T-helper 2 cell treated with Interferon-gamma antibody and Interleukin-4, amounts not matched to agents 100 ng/mL and 5 ng/mL, for 36 hours (primary cell): ENCODE results near the gene CHCHD6. TPM values are rescaled to one million over a fixed set of nuclear protein-coding genes. Genes with fewer than 3 reads are reported as not detected.

Experiments
- intact Hi-C: fragments of 100-400 bp; cut with micrococcal nuclease; formaldehyde crosslinking; loops from one replicate; pipeline ENCODE4 v1.15.1; 2023
- total RNA-seq: library from RNA; stranded (reverse); gene quantifications from 2 replicates; pipeline ENCODE4 v1.2.3, GENCODE V29; 2022

Gene CHCHD6
- total RNA-seq, 1 donor from 2014 or later = 7.0 TPM

DNA sequence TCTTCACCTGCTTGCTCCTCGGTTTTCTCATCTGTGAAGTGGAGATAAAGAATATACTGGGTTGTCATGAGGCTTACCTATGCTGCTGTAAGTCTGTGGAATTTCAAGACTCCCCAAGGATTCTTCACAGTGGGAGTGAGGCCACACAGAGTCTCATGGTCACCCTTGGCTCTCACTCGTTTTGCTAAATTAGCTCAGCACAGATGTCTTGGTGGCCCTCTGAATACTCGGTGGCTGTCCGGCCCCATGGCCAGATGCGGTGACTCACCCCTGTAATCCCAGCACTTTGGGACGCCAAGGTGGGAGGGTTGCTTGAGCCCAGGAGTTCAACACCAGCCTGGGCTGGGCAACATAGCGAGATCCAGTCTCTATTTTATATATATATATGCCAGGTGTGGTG is 5.0 kb upstream of the CHCHD6 start:
- intact Hi-C loops = no loop called here

- intact Hi-C loops = loop anchor here (1.0 to 5.0 kb wide), 3 partner anchors 208 to 278 kb away; no protein-coding TSS in a partner anchor
Measured at GRCh38 chr3:126704494-126705214, 614 bp downstream of the CHCHD6 start.

DNA sequence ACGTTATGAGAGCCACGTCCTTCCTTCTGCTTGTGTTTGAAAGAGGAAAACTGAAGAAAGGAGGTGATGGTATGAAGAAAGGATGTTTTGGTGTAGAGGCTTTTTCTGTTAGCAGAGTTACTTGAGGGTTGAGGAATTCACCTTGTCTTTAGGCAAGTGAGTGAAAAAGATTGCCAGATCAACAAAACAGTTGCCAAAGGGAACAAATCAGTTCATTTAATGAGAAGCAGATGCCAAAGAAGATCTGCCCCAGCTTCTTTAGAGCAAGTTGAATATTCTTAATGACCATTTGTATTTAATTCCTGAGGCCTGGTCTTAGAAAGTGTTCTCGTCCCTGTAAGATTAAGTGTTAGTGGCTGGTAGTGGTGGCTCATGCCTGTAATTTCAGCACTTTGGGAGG is 2.6 kb downstream of the CHCHD6 start:
- intact Hi-C loops = no loop called here

DNA sequence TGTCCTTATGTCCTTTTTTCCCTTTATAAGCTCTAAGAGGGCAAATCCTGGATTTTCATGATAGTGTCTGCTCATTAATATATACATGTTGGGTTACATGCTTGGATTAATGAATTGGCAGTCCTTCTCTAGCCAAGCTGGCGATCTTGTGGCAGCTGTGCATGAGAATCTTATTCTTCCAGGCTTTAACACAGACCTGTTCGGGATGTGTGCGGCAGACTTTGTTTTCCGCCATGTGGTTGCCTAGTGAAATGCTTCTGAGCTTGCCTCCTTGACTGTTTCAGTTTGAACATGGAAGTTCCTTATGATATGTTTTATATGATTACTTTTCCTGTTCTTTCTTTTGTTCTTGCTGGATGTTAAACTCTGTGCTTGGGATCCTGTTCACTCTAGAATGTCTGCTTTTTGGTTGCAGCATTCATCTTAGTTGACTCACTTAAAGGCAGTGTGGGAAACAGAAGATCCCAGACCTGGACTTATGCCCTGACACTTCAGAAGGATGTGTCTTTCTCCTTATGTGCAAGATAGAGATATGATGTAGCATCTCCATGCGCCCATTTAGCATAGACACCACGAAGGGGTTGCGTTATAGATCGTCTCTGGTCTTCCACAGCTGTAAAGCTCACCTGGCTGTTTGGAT is 7.2 kb downstream of the CHCHD6 start:
- intact Hi-C loops = no loop called here

DNA sequence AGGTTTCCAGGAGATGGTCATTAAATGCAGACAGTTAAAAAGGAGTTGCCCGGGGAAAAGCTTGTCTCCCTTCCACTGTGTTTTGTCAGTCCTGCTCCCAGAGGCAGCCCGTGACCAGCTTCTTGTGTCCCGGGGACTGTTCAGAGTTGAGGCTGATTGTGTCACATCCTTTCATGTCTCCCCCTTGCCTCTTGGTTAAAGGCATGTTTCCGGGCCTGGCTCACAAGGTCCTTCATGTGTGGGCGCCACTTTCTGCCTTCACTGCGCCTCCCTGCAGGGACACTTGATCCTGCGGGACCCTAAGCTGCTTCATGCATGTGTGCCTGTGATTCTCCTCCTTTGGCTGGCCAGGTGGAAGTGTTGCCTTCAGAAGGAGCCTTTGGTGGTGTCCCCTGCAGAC is 9.2 kb downstream of the CHCHD6 start:
- intact Hi-C loops = no loop called here

- intact Hi-C loops = no loop called here
Measured at GRCh38 chr3:126714276-126714900, 10.3 kb downstream of the CHCHD6 start.

DNA sequence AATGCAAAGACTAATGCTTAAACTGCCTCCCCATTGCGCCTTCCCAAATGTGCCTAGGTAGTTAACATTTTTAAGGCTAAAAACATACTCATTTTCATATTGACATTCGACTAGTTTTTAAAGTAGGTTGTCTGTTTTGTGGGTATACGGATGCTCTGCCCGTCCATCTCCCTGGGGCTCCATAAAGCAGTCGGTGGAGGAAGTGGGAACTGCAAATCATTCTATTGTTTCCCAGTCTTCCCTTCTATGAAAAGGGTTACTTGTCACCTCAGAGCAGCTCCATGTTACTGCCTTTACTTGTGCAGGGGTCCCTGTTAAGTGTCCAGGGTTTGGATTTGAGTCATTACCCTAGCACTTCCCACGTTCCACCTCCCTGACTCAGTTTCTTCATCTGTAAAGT is 10.9 kb downstream of the CHCHD6 start:
- intact Hi-C loops = no loop called here

DNA sequence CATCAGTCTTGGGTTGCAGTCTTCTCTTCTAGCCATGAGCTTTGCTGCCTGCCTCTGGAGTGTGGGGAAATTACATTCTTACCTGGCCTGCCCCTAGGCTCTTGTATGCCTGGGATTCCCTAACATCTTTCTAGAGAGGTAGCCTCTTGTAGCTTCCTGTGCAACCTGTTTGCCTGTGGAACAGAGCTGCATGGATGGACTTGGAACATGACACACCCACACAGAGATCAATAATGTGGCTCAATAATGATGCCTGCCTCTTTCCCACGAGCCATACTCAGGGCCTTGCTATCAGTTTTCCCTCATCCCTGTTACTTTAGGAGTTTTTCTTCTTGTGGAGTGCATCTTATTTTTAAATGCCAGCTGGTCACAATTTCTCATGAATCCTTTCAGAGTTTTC is 11.4 kb downstream of the CHCHD6 start:
- intact Hi-C loops = no loop called here

- intact Hi-C loops = no loop called here
Measured at GRCh38 chr3:126716057-126716456, 12.0 kb downstream of the CHCHD6 start.

GRCh38 chr3:126718561-126719445 is 14.8 kb downstream of the CHCHD6 start:
- intact Hi-C loops = no loop called here

DNA sequence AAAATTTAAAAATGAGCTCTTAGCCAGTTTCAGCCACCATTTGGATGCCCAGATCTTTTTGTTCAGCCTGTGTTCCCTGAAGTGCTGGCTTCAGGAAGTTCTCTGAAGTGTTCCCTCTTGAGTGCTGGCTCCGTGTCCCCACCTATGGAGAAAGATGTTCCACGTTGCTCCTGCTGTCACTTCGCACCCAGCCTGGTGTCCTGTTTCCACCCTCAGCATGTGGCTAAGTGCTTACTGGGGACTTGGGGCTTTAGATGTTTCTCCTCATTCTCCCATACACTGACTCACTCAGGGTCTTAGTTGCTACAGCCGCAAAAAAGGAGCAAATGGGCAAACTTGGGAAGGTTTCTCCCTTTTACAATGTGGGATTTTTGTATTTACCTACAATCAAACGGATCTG is 16.6 kb downstream of the CHCHD6 start:
- intact Hi-C loops = no loop called here

DNA sequence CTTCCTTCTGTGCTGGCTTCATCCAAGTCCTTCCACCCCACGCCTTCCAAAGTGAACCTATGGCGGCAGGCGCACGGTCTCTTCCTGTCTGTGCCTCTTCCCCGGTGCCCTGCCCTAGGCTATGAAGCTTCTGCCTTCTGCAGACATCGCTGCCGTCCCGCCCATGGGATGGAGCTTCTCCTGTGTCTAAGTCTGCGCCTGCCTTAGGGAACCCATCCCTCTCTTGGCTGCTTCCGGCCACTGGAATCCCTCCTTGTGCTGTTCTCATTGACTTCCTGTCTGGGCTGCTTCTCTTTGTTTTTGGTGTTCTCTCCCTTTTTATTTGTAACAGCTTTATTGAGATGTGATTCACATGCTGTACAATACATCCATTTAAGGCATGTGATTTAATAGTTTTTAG is 17.2 kb downstream of the CHCHD6 start:
- intact Hi-C loops = no loop called here

DNA sequence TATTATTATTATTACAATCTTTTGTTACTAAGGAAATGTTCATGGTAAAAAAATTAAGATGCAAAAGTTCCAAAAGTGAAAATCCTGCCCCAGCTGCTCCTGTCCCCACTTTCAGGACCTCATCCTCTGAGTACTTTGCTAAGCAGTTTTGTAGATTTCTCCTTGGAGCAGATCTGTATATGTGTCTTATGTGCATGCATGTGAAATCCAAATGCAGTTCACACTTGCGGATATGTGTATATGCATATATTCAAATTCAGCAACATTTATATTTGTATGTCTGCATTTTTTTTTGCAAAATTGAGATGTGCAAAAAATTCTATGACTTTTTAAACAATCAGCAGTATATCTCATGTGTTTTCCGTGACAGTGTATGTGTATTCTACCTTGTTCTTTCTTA is 19.2 kb downstream of the CHCHD6 start:
- intact Hi-C loops = no loop called here

GRCh38 chr3:126723801-126724200 is 19.8 kb downstream of the CHCHD6 start:
- intact Hi-C loops = no loop called here

GRCh38 chr3:126728680-126729079 is 24.6 kb downstream of the CHCHD6 start:
- intact Hi-C loops = no loop called here

DNA sequence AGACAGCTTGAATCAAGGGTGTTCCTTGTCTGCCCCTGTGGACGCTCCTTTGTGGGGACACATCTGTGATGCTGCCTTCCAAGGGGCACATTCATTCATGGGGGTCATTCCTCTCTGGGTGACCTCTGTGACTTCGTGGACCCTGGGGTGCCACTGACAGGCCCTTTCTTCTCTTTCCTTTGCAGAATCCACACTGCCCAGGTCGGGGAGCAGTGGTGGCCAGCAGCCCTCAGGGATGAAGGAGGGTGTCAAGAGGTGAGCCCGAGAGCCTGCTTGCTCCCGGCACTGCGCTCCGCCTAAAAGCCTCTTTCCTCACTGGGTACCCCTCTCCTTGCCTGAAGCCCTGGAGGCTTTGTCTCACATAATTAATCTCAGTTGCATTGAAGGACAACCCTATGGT is 26.3 kb downstream of the CHCHD6 start:
- intact Hi-C loops = no loop called here

DNA sequence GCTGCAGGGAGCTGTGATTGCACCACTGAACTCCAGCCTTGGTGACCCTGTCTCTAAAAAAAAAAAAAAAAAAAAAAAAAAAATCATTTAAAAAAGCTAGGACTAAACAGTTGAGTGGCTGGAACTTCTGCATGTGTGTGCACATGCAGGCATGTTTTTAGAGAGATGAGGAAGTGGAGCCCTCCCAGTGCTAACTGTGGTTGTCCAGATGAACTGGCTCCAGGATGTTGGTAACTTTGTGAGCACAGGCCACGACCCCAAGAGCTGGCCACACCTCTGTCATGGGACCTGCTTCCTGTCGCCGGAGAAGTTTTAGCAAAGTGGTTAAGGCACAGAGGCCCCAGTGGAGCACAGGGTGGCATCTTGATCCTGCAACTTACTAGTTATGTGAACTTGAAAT is 27.0 kb downstream of the CHCHD6 start:
- intact Hi-C loops = no loop called here

DNA sequence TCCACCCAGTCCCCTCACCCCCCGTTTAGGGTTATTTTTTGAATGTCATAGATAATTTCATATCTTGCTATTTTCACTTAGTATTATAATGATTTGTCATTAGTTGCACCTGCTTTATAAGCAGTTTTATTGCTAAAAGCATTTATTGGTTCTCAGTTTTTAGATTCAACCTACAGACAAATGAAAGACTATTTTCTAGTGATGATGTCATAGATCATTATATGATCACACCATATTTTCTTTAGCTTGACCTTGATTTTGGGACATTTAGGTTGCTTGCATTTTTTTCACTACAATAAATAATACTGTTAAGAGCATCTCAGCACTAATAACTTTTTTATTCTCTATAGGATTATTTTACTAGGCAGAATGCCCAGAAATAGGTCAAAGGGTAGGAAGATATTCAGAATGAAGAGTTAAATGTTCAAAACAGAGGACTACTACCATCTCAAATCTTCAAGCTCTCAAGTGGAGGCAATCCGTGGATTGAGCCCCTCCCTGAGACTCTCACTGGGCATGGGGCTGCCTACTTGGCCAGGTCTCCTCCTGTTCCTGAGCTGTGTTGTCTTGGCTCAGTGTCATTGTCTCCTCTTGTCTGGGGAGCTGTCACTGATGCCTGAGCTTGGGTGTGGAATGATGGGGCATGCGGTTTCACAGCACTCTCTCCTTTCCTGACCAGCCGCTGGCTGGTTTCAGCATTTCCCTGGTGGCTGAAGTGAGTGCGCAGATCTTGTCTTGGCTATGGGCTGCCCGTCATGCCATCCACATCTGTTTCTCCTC is 28.4 kb downstream of the CHCHD6 start:
- intact Hi-C loops = no loop called here

DNA sequence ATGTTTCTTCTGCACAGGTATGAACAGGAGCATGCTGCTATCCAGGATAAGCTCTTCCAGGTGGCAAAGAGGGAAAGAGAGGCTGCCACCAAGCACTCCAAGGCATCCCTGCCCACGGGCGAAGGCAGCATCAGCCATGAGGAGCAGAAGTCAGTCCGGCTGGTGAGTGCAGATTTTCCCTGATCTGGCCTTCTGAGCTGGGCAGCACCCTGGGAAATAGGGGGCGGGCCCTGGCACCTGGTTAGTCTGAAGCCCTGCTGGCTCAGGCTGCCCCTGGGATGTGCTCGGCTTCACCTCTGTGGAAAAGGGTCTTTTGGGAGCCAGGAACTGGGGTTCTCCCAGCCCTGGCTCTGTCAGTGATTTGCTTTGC is 29.0 kb downstream of the CHCHD6 start:
- intact Hi-C loops = no loop called here

- intact Hi-C loops = no loop called here
Measured at GRCh38 chr3:126734106-126734723, 30.2 kb downstream of the CHCHD6 start.

DNA sequence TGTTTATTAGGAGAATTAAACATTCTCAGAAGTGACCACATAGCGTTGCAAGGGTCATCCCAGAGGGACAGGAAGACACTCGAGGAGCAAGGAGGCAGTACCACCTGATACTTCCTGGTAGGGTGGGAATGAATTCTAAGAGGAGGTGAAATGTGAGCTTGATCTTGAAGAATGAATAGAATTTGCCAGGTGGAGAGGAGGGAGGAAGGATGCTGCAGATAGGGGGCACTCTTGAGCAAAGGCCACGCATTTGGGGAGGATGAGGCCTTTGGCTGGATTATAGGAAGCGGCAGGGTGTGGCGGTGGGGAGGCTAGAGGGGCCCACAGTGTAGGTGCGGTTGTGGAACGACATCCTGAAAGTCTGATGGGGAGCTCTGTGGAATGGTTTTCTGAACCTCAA is 33.5 kb downstream of the CHCHD6 start:
- intact Hi-C loops = no loop called here
